Kidney (tissue), 14 donors: ENCODE results near the gene PCIF1. TPM values are rescaled to one million over a fixed set of nuclear protein-coding genes. Genes with fewer than 3 reads are reported as not detected.
A peak's percentile ranks its signal among the peaks of the same experiment; 100 is the strongest.

Experiments used
- DNase-seq, 5 donors: peaks; one replicate each; pipeline ENCODE4 v3.0.0-alpha.2; 2013 to 2020
- FAIRE-seq: peaks from 2 replicates; lab custom pipeline; 2012; peaks lifted over from hg19 to GRCh38; lab: Jason Lieb, UNC
- H3K27ac ChIP-seq, 2 donors: one replicate each; pipeline ENCODE4 v1.7.0; 2013; ENCODE audit warnings: low read depth in 2 of 2, low read length in 2 of 2, inconsistent platforms in 1 of 2
- H3K27me3 ChIP-seq: one replicate; pipeline ENCODE4 v1.7.1; 2013; ENCODE audit warnings: low read length, inconsistent platforms; ENCODE audit not compliant: control insufficient read depth, insufficient read depth
- H3K36me3 ChIP-seq, 3 donors: one replicate each; pipeline versions ENCODE4 v1.7.0 to v1.7.1; 2013; ENCODE audit warnings: low read length in 3 of 3, control low read depth in 1 of 3, inconsistent platforms in 1 of 3; ENCODE audit not compliant: insufficient read depth in 3 of 3, control insufficient read depth in 2 of 3
- H3K4me1 ChIP-seq, 3 donors: one replicate each; pipeline versions ENCODE4 v1.7.0 to v1.7.1; 2013; ENCODE audit warnings: low read length in 3 of 3, inconsistent platforms in 1 of 3, low read depth in 1 of 3; ENCODE audit not compliant: control insufficient read depth in 2 of 3, insufficient read depth in 2 of 3
- H3K4me3 ChIP-seq, 3 donors: one replicate each; pipeline versions ENCODE4 v1.7.0 to v1.8.1; 2013; ENCODE audit warnings: low read length in 3 of 3, control low read depth in 1 of 3, inconsistent platforms in 1 of 3
- H3K9ac ChIP-seq, 3 donors: one replicate each; pipeline versions ENCODE4 v1.7.0 to v1.7.1; 2013; ENCODE audit warnings: low read length in 3 of 3, control low read depth in 1 of 3, inconsistent platforms in 1 of 3
- H3K9me3 ChIP-seq, 3 donors: one replicate each; pipeline versions ENCODE4 v1.7.0 to v1.7.1; 2013; ENCODE audit warnings: low read length in 3 of 3, control low read depth in 1 of 3, inconsistent platforms in 1 of 3; ENCODE audit not compliant: control insufficient read depth in 2 of 3, insufficient read depth in 1 of 3
- CTCF ChIP-seq: IDR thresholded peaks from 3 replicates; pipeline ENCODE4 v1.5.1; 2012; ENCODE audit warnings: mild to moderate bottlenecking, moderate library complexity, borderline replicate concordance; ENCODE audit not compliant: insufficient read depth; ENCODE audit errors: extremely low read depth
- intact Hi-C: fragments of 100-400 bp; cut with DNase I; formaldehyde crosslinking; loops from one replicate; pipeline ENCODE4 v1.11.1; 2022
- polyA plus RNA-seq: library from polyadenylated mRNA; stranded (reverse); fragments of 350-450 nt; fragmentation: Illumina TruSeq; extraction: RNeasy Lipid Tissue Mini Kit (QIAGEN cat#74804); gene quantifications from one replicate; pipeline ENCODE4 v1.2.3, GENCODE V29; 2014; ENCODE audit warnings: low read depth, low replicate concordance; ENCODE audit not compliant: insufficient read depth
- total RNA-seq: library from RNA; stranded (reverse); fragmentation: NEBNext Ultra II Directional; extraction: Animal tissue kit (Norgen Biotek cat#: 25700); gene quantifications from one replicate; pipeline ENCODE4 v1.2.1, GENCODE V29; 2021
- donor health status: control.
- donor health status: control.
- donor health status: control.
- donor health status: control.
- donor health status: control.
- donor health status: DM: yes; HTN: yes; CAD: no.
- donor health status: Normal renal cell carcinoma (clear cell type).

PCIF1 gene
- total and polyA plus RNA-seq, 2 donors from 2014 or later: 27.4 to 43.1 TPM

- FAIRE-seq: no peak
- intact Hi-C loops: no loop called here
Measured at GRCh38 chr20:45893831-45894230, 40.7 kb upstream of the PCIF1 start.

GRCh38 chr20:45894797-45895196 is 39.7 kb upstream of the PCIF1 start:
- Histone ChIP-seq H3K36me3 (peaks cover 5 to 29% (median 25%) of the 10 kb centered on the region in 3 donors), H3K9me3 (no peaks in the 10 kb centered on the region), H3K4me3 (no peak overlapping the region), H3K27me3 (no peaks in the 10 kb centered on the region), H3K4me1 (peaks cover 0 to 20% (median 0%) of the 10 kb centered on the region in 3 donors), H3K9ac (no peak overlapping the region), H3K27ac (no peak overlapping the region)
- intact Hi-C loops: no loop called here
- FAIRE-seq: no peak
- DNase-seq: peak in 1 of 5 donors; percentile 64
- TF ChIP-seq CTCF: no peak

More at GRCh38 chr20:45893831-45894230, 40.7 kb upstream of the PCIF1 start:
- Histone ChIP-seq H3K27ac (no peak overlapping the region), H3K4me3 (no peak overlapping the region), H3K36me3 (peaks cover 2 to 28% (median 25%) of the 10 kb centered on the region in 3 donors), H3K9me3 (no peaks in the 10 kb centered on the region), H3K9ac (no peak overlapping the region), H3K4me1 (peaks cover 0 to 25% (median 0%) of the 10 kb centered on the region in 3 donors), H3K27me3 (no peaks in the 10 kb centered on the region)
- TF ChIP-seq CTCF: no peak
- DNase-seq: peak in 1 of 5 donors; percentile 17

GRCh38 chr20:45896641-45897161 is 37.8 kb upstream of the PCIF1 start:
- no peak overlapping the region for H3K9ac ChIP-seq
- peak in 1 of 5 donors; percentile 29 for DNase-seq
- H3K27ac ChIP-seq: no peak overlapping the region
- FAIRE-seq: no peak
- no peaks in the 10 kb centered on the region for H3K27me3 ChIP-seq
- peaks cover 0 to 13% (median 0%) of the 10 kb centered on the region in 3 donors for H3K4me1 ChIP-seq
- no peak overlapping the region for H3K4me3 ChIP-seq
- TF ChIP-seq CTCF: no peak
- peaks cover 5 to 29% (median 25%) of the 10 kb centered on the region in 3 donors for H3K36me3 ChIP-seq
- H3K9me3 ChIP-seq: no peaks in the 10 kb centered on the region
- intact Hi-C loops: no loop called here

GRCh38 chr20:45897289-45897688 is 37.2 kb upstream of the PCIF1 start:
- Histone ChIP-seq H3K9ac (no peak overlapping the region), H3K36me3 (peaks cover 5 to 29% (median 25%) of the 10 kb centered on the region in 3 donors)
- intact Hi-C loops: no loop called here

More at GRCh38 chr20:45897289-45897688, 37.2 kb upstream of the PCIF1 start:
- H3K27ac ChIP-seq: no peak overlapping the region
- DNase-seq (no peak), FAIRE-seq (no peak)
- H3K27me3 ChIP-seq: no peaks in the 10 kb centered on the region
- TF ChIP-seq CTCF: no peak
- no peak overlapping the region for H3K4me3 ChIP-seq
- H3K4me1 ChIP-seq: peaks cover 0 to 7% (median 0%) of the 10 kb centered on the region in 3 donors
- H3K9me3 ChIP-seq: no peaks in the 10 kb centered on the region
